K562 (cell line): ENCODE measurements around the gene NTRK1. TPM values are rescaled to one million over a fixed set of nuclear protein-coding genes. Genes with fewer than 3 reads are reported as not detected.

Experiments used
- BCOR ChIP-seq: fragments of 450-650 bp; IDR thresholded peaks from 2 replicates; pipeline ENCODE4 v1.6.1; 2016
- CREM ChIP-seq: IDR thresholded peaks from 2 replicates; pipeline ENCODE4 v1.6.1; 2014; ENCODE audit warnings: antibody characterized with exemption, low read depth
- HMG20A ChIP-seq: fragments of 450-650 bp; formaldehyde crosslinking; conservative IDR thresholded peaks from 2 replicates; pipeline ENCODE4 v1.4.0; 2020; ENCODE audit warnings: mild to moderate bottlenecking, mixed read lengths
- NR4A1 ChIP-seq, 2 experiments: fragments of 250-450 bp in 1 of 2; fragments of 450-650 bp in 1 of 2; sonication (Bioruptor Pico) in 1 of 2; IDR thresholded peaks; 2 replicates each; pipeline versions ENCODE4 v1.4.0 to v1.6.1; 2016 to 2020; ENCODE audit warnings: mild to moderate bottlenecking in 2 of 2, missing compliant biosample characterization in 1 of 2, missing genetic modification characterization in 1 of 2, moderate library complexity in 1 of 2
- PTRF ChIP-seq: fragments of 450-650 bp; IDR thresholded peaks from 2 replicates; pipeline ENCODE4 v1.6.1; 2016; ENCODE audit warnings: mild to moderate bottlenecking, missing genetic modification characterization, missing compliant biosample characterization
- SIX5 ChIP-seq, 2 experiments: IDR thresholded peaks; 2 replicates each; pipeline ENCODE4 v1.6.1; 2011; ENCODE audit warnings: low read length in 2 of 2, borderline replicate concordance in 1 of 2, low read depth in 1 of 2, mild to moderate bottlenecking in 1 of 2, moderate library complexity in 1 of 2; ENCODE audit not compliant: insufficient read depth in 1 of 2
- SMAD2 ChIP-seq: fragments of 150-350 bp; IDR thresholded peaks from 2 replicates; pipeline ENCODE4 v1.6.1; 2014; ENCODE audit warnings: low read depth, mild to moderate bottlenecking, low read length
- STAT5A ChIP-seq: IDR thresholded peaks from 2 replicates; pipeline ENCODE4 v1.6.1; 2012; ENCODE audit warnings: low read length, inconsistent platforms, borderline replicate concordance
- TCF7 ChIP-seq: sonication (generic); IDR thresholded peaks from 2 replicates; pipeline ENCODE4 v1.6.1; 2016; ENCODE audit warnings: antibody characterized with exemption, borderline replicate concordance
- ZNF12 ChIP-seq: sonication (generic); formaldehyde crosslinking; IDR thresholded peaks from 2 replicates; pipeline ENCODE4 v1.4.0; 2020; ENCODE audit warnings: mild to moderate bottlenecking, missing genetic modification reagents
- ZNF644 ChIP-seq: fragments of 200-800 bp; sonication (Bioruptor generic); IDR thresholded peaks from 2 replicates; pipeline ENCODE4 v1.6.1; 2016; ENCODE audit warnings: low read depth, missing genetic modification characterization, missing compliant biosample characterization
- polyA plus RNA-seq, 8 experiments: library from polyadenylated mRNA; depleted of rRNA in 4 of 8; stranded (reverse) in 5 of 8; unstranded in 3 of 8; fragments of >200 nt; fragmentation: Nextera tagmentation in 2 of 8; fragmentation: Illumina TruSeq in 1 of 8; extraction: Ambion mirVana in 2 of 8; extraction: Trizol in 1 of 8; gene quantifications; 2 replicates each; pipeline versions ENCODE4 v1.2.1 to v1.2.3, GENCODE V29; 2011 to 2014; ENCODE audit warnings: inconsistent platforms in 1 of 8, missing spikeins in 1 of 8
- total RNA-seq, 7 experiments: library from RNA; depleted of rRNA in 6 of 7; stranded (reverse); fragments of >200 nt in 6 of 7; fragmentation: Illumina TruSeq in 2 of 7; extraction: Trizol in 2 of 7; gene quantifications; 2 replicates each; pipeline versions ENCODE4 v1.2.1 to v1.2.3, GENCODE V29; 2011 to 2021; ENCODE audit warnings: low replicate concordance in 1 of 7
- TF ChIP-seq, protein P1 (sequence below): fragments of 450-650 bp; IDR thresholded peaks from 2 replicates; pipeline ENCODE4 v1.6.1; 2016; ENCODE audit warnings: antibody characterized with exemption
- TF ChIP-seq, protein P2 (sequence below): fragments of 450-650 bp; formaldehyde crosslinking; IDR thresholded peaks from 2 replicates; pipeline ENCODE4 v1.4.0; 2022; ENCODE audit warnings: missing genetic modification characterization
- TF ChIP-seq, protein P3 (sequence below), 2 experiments: fragments of 450-650 bp; formaldehyde crosslinking in 1 of 2; IDR thresholded peaks; 2 replicates each; pipeline versions ENCODE4 v1.4.0 to v1.6.1; 2014 to 2020; ENCODE audit warnings: mild to moderate bottlenecking in 2 of 2, borderline replicate concordance in 1 of 2, low read depth in 1 of 2

The NTRK1 gene
- total and polyA plus RNA-seq, 9 of the 15 experiments (the other 6 are each of a cell fraction or from before 2014, with no cell fraction given): 0.46 to 30.0 (median 7.9) TPM

GRCh38 chr1:156862997-156863599, 2.4 kb downstream of the NTRK1 start (continued):
- TF ChIP-seq SIX5 (IDR thresholded peaks at IDR 0.05; ENCODE audit: borderline replicate concordance in 1 of 2, insufficient read depth in 1 of 2, low read depth in 1 of 2, low read length in 2 of 2) (no peak), ZNF644 (tag) (0 out of 2 replicates have a peak, but pooled peaks have one; percentile 47), BCOR (peak; percentile 97), SMAD2 (no peak), NR4A1 (CRISPR knock-in tag; IDR thresholded peaks at IDR 0.05) (0 out of 2 replicates have a peak, but pooled peaks have one; percentile 41), NR4A1 (tag; IDR thresholded peaks at IDR 0.05) (no peak), STAT5A (no peak; the same call in 1 of the 2 replicates), HMG20A (CRISPR knock-in tag) (no peak), PTRF (tag) (no peak), TCF7 (0 out of 2 replicates have a peak, but pooled peaks have one; percentile 38), CREM (peak; percentile 75), ZNF12 (CRISPR knock-in tag) (no peak)
- TF ChIP-seq, protein P1, sequence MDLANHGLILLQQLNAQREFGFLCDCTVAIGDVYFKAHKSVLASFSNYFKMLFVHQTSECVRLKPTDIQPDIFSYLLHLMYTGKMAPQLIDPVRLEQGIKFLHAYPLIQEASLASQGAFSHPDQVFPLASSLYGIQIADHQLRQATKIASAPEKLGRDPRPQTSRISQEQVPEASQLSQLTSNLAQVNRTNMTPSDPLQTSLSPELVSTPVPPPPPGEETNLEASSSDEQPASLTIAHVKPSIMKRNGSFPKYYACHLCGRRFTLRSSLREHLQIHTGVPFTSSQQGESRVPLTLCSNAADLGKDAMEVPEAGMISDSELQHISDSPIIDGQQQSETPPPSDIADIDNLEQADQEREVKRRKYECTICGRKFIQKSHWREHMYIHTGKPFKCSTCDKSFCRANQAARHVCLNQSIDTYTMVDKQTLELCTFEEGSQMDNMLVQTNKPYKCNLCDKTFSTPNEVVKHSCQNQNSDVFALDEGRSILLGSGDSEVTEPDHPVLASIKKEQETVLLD: peak; percentile 94
- TF ChIP-seq, protein P2, sequence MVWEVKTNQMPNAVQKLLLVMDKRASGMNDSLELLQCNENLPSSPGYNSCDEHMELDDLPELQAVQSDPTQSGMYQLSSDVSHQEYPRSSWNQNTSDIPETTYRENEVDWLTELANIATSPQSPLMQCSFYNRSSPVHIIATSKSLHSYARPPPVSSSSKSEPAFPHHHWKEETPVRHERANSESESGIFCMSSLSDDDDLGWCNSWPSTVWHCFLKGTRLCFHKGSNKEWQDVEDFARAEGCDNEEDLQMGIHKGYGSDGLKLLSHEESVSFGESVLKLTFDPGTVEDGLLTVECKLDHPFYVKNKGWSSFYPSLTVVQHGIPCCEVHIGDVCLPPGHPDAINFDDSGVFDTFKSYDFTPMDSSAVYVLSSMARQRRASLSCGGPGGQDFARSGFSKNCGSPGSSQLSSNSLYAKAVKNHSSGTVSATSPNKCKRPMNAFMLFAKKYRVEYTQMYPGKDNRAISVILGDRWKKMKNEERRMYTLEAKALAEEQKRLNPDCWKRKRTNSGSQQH (CRISPR knock-in tag): peak; percentile 56; the same call in 1 of the 2 replicates
- TF ChIP-seq, protein P3, sequence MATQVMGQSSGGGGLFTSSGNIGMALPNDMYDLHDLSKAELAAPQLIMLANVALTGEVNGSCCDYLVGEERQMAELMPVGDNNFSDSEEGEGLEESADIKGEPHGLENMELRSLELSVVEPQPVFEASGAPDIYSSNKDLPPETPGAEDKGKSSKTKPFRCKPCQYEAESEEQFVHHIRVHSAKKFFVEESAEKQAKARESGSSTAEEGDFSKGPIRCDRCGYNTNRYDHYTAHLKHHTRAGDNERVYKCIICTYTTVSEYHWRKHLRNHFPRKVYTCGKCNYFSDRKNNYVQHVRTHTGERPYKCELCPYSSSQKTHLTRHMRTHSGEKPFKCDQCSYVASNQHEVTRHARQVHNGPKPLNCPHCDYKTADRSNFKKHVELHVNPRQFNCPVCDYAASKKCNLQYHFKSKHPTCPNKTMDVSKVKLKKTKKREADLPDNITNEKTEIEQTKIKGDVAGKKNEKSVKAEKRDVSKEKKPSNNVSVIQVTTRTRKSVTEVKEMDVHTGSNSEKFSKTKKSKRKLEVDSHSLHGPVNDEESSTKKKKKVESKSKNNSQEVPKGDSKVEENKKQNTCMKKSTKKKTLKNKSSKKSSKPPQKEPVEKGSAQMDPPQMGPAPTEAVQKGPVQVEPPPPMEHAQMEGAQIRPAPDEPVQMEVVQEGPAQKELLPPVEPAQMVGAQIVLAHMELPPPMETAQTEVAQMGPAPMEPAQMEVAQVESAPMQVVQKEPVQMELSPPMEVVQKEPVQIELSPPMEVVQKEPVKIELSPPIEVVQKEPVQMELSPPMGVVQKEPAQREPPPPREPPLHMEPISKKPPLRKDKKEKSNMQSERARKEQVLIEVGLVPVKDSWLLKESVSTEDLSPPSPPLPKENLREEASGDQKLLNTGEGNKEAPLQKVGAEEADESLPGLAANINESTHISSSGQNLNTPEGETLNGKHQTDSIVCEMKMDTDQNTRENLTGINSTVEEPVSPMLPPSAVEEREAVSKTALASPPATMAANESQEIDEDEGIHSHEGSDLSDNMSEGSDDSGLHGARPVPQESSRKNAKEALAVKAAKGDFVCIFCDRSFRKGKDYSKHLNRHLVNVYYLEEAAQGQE (IDR thresholded peaks at IDR 0.05; ENCODE audit: borderline replicate concordance): no peak
- TF ChIP-seq, protein P3 (CRISPR knock-in tag; IDR thresholded peaks at IDR 0.05; ENCODE audit: low read depth): no peak
